Activated T-helper 1 cell treated with anti-CD3 and anti-CD28 coated beads, Interleukin-12 subunit alpha, Interleukin-12 subunit beta, Interleukin-2, Interleukin-4 antibody, amounts not matched to agents 30 ng/mL and 10 ng/mL and 1 ng/mL, durations not matched to agents 14 hours and 24 hours and 36 hours (primary cell): Measurements from ENCODE around the gene TCP1. TPM values are rescaled to one million over a fixed set of nuclear protein-coding genes. Genes with fewer than 3 reads are reported as not detected.

Experiments
- DNase-seq: peaks from one replicate; pipeline ENCODE4 v3.0.0; 2021; ENCODE audit warnings: low spot score
- H3K27ac Mint-ChIP-seq: one replicate; pipeline ENCODE4 v1.8.0; 2021; ENCODE audit warnings: mild to moderate bottlenecking, mixed read lengths
- H3K27me3 Mint-ChIP-seq: one replicate; pipeline ENCODE4 v1.8.0; 2022; ENCODE audit warnings: mild to moderate bottlenecking, moderate library complexity, mixed read lengths; ENCODE audit not compliant: insufficient read depth
- H3K36me3 Mint-ChIP-seq: one replicate; pipeline ENCODE4 v1.8.0; 2021; ENCODE audit warnings: low read depth, mixed read lengths
- H3K4me1 Mint-ChIP-seq: one replicate; pipeline ENCODE4 v1.8.0; 2021; ENCODE audit warnings: low read depth, mixed read lengths
- H3K4me3 Mint-ChIP-seq: one replicate; pipeline ENCODE4 v1.8.0; 2021; ENCODE audit warnings: mild to moderate bottlenecking, moderate library complexity, mixed read lengths
- H3K9me3 Mint-ChIP-seq: one replicate; pipeline ENCODE4 v1.8.0; 2021; ENCODE audit warnings: mixed read lengths
- intact Hi-C: fragments of 100-400 bp; cut with micrococcal nuclease; formaldehyde crosslinking; loops from one replicate; pipeline ENCODE4 v1.15.1; 2024
- total RNA-seq: library from RNA; stranded (reverse); gene quantifications from 2 replicates; pipeline ENCODE4 v1.2.3, GENCODE V29; 2022

TCP1 gene
- 454 and 457 TPM in 2 replicates for total RNA-seq

DNA sequence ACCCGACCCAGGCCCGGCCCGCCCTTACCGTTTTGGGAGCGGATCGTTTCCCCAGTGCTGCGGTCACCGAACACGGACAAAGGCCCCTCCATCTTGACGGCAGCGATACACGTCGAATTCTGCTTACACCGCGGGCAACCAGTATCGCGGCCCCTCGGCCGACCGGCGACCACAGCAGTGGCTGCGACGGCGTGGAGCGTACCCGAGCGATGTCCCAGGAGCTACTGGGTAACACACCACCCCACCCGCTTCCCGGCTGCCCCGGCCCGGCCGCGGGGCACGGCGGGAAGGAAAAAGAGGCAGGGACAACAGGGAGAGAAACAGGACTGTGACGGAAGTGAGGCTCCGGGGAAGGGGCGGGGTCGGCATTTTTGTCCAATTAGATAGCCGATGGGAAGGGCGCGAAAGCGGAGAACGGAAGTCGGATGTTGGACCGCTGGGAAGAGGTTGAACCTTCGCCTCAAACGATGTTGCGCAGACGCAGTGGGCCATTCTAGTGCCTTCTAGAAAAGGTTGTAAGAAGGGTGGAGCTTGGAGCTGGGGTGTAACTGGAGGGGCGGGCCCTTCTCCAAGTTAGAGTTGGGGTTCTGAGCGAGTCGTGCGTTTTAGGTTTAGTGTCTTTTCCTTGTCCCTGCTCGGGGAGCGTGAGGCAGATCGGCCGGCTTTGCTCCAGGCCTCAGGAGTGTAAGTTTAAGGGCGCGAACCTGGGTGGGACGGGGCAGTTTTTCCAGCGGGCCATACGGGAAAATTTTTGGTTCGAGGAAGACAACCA lies at the start of gene TCP1:
Gene TCP1 (minus strand): TSS at position 226 of the 772 bp plus-strand sequence. CDS start 134 bp downstream, at position 92.
- H3K4me1 Mint-ChIP-seq: peaks cover 67% of the 10 kb centered on the region
- H3K9me3 Mint-ChIP-seq: no peaks in the 10 kb centered on the region
- H3K27ac Mint-ChIP-seq: peak within 1 kb of the TSS; percentile 98
- H3K4me3 Mint-ChIP-seq: peak within 1 kb of the TSS; percentile 96
- H3K27me3 Mint-ChIP-seq: no peaks in the 10 kb centered on the region
- H3K36me3 Mint-ChIP-seq: peaks cover 60% of the 10 kb centered on the region
- intact Hi-C loops: loop anchor here (1.0 to 10.0 kb wide), 13 partner anchors 27 to 972 kb away; partner anchors contain the start of genes ACAT2, EZR, SOD2 and WTAP
- DNase-seq: peak; percentile 99

DNA sequence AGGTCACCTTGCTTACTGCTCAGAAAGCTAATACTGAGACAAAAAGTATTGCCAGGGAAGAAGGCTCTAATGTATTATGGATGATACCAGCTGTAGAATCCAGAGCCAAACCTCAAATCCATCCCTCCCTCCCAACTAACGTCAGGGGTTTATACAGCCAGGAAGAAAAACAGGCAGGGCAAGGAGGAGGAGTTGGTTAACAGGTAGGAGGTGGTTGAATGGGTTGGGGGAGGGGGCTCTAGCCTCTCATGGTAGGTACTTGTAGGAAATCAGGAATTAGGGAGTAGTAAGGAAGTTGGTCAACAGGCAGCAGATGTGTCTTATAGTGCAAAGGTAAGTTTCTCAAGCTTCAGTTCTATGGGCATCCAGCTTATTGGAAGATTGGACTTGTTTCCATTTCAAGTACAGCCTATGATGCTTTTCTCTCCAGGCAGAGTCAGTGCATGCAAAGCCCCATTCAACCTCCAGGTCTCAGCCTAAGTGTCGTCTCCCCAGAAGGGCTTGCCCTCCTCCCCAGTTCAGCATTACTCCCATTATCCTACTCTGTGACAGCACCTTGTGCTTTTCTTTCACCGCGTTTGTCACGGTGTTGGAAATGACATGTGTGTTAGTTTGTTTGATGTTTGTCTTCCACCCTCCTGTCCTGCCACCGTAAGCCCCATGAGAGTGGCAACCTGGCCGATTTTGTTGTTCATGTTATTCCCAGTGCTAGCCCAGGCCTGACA lies 48.8 kb upstream of the TCP1 start:
- Mint-ChIP-seq H3K9me3 (no peaks in the 10 kb centered on the region), H3K27me3 (peaks cover 12% of the 10 kb centered on the region), H3K4me3 (no peak overlapping the region), H3K36me3 (no peaks in the 10 kb centered on the region), H3K4me1 (no peaks in the 10 kb centered on the region), H3K27ac (no peak overlapping the region)
- no peak for DNase-seq
- intact Hi-C loops: no loop called here

DNA sequence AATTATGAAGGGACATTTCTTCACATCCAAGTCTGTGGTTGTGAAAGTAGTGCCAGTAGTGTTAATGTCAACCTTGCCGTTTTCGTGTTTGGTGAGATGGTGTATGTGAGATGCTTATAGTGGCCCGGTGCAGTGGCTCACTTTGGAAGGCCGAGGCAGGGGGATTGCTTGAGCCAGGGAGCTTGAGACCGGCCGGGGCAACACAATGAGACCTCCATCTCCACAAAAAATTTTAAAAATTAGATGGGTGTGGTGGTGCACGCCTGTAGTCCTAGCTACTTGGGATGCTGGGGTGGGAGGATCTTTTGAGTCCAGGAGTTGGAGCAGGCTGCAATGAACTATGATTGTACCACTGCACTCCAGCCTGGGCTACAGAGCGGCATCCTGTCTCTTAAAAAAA lies 48.1 kb upstream of the TCP1 start:
- intact Hi-C loops: no loop called here
- H3K4me1 Mint-ChIP-seq: no peaks in the 10 kb centered on the region
- H3K9me3 Mint-ChIP-seq: no peaks in the 10 kb centered on the region
- H3K4me3 Mint-ChIP-seq: no peak overlapping the region
- H3K27me3 Mint-ChIP-seq: peaks cover 16% of the 10 kb centered on the region
- H3K27ac Mint-ChIP-seq: no peak overlapping the region
- DNase-seq: no peak
- no peaks in the 10 kb centered on the region for H3K36me3 Mint-ChIP-seq

- H3K9me3 Mint-ChIP-seq: no peaks in the 10 kb centered on the region
- no peak for DNase-seq
- H3K4me1 Mint-ChIP-seq: no peaks in the 10 kb centered on the region
- intact Hi-C loops: no loop called here
- no peaks in the 10 kb centered on the region for H3K36me3 Mint-ChIP-seq
- H3K4me3 Mint-ChIP-seq: no peak overlapping the region
- H3K27me3 Mint-ChIP-seq: peaks cover 16% of the 10 kb centered on the region
- no peak overlapping the region for H3K27ac Mint-ChIP-seq
These were observed 47.5 kb upstream of the TCP1 start for GRCh38 chr6:159836718-159837490.

DNA sequence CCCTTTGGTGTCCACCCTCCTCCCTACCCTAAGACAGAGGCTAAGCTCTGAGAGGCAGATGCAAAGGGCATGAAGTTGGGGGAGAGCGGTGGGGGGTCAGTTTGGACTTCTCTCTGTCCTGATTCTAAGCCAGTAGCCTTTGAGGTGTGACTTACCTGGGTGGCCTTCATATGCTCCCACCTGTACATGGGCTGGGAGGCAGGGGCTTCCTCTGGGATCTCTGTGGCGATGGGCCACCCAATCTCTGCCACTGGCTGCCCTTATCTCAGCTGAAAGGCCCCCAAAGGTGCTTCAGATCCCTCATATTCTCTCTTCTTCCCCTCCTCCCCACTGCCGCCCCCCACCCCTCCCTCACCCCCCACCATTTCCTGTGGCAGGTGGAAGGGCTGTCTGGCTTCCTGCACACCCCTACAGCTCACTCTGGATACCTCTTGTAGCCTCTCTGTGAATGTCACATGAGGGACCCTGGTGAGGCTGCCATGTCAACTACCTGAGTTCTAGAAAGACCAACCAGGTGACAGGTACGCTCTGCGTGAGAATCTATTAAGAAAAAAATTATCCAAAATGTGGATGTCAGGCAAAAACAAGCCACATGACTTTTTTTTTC lies 44.7 kb upstream of the TCP1 start:
- intact Hi-C loops: no loop called here
- Mint-ChIP-seq H3K4me3 (no peak overlapping the region), H3K27ac (no peak overlapping the region), H3K36me3 (no peaks in the 10 kb centered on the region), H3K27me3 (peaks cover 13% of the 10 kb centered on the region), H3K9me3 (no peaks in the 10 kb centered on the region), H3K4me1 (peaks cover 9% of the 10 kb centered on the region)
- no peak for DNase-seq

DNA sequence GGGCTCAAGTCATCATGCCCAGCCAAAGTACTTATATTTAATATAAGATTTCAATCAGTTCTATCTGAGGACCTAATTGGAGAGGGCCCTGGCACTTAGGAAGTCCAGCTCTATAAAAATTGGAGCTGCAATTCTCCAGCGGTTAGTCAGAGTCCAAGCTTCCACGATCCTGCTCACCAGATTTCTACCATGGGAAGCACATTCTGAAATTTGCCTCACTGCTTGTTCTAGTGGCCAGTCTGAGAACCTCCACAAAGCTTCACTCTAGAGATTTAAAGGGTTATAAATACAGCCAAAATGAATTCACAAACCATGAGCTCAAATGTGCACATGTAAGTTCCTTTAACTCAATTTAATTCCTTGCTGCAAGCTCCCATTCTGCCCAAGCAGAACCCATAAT lies 44.2 kb upstream of the TCP1 start:
- no peaks in the 10 kb centered on the region for H3K9me3 Mint-ChIP-seq
- H3K36me3 Mint-ChIP-seq: no peaks in the 10 kb centered on the region
- no peak overlapping the region for H3K4me3 Mint-ChIP-seq
- DNase-seq: no peak
- peaks cover 13% of the 10 kb centered on the region for H3K27me3 Mint-ChIP-seq
- intact Hi-C loops: no loop called here
- H3K4me1 Mint-ChIP-seq: peaks cover 9% of the 10 kb centered on the region
- H3K27ac Mint-ChIP-seq: no peak overlapping the region

GRCh38 chr6:159832946-159833345 lies 43.5 kb upstream of the TCP1 start:
- Mint-ChIP-seq H3K9me3 (no peaks in the 10 kb centered on the region), H3K4me1 (peaks cover 9% of the 10 kb centered on the region), H3K27me3 (peaks cover 11% of the 10 kb centered on the region), H3K36me3 (no peaks in the 10 kb centered on the region), H3K4me3 (no peak overlapping the region), H3K27ac (no peak overlapping the region)
- intact Hi-C loops: no loop called here
- no peak for DNase-seq

- H3K27me3 Mint-ChIP-seq: peaks cover 11% of the 10 kb centered on the region
- intact Hi-C loops: no loop called here
- no peak overlapping the region for H3K4me3 Mint-ChIP-seq
- H3K9me3 Mint-ChIP-seq: no peaks in the 10 kb centered on the region
- peaks cover 9% of the 10 kb centered on the region for H3K4me1 Mint-ChIP-seq
- no peak for DNase-seq
- no peak overlapping the region for H3K27ac Mint-ChIP-seq
- no peaks in the 10 kb centered on the region for H3K36me3 Mint-ChIP-seq
These were observed 41.9 kb upstream of the TCP1 start for GRCh38 chr6:159831373-159831679.

- Mint-ChIP-seq H3K4me3 (no peak overlapping the region), H3K4me1 (peaks cover 9% of the 10 kb centered on the region), H3K27me3 (peaks cover 11% of the 10 kb centered on the region), H3K9me3 (no peaks in the 10 kb centered on the region), H3K27ac (no peak overlapping the region), H3K36me3 (no peaks in the 10 kb centered on the region)
- DNase-seq: no peak
- intact Hi-C loops: no loop called here
These were observed 41.3 kb upstream of the TCP1 start for GRCh38 chr6:159830501-159831372.

DNA sequence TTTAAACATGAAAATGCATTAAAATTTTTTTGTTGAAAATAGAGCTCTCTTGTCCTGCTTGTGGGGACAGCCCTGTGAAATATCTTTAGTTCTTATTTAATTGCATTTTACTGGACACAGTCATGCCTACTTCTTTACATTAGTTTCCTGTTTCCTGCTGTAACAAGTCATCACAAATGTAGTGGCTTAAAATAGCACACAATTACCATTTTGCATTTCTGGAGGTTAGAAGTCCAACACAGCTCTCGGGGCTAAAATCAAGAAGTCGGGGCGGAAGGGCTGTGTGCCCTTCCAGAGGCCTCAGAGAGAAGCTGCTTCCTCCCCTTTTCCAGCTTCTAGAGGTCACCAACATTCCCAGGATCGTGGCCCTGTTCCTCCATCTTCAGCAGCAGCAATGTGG lies 40.1 kb upstream of the TCP1 start:
- H3K4me3 Mint-ChIP-seq: no peak overlapping the region
- intact Hi-C loops: no loop called here
- H3K27me3 Mint-ChIP-seq: peaks cover 8% of the 10 kb centered on the region
- H3K9me3 Mint-ChIP-seq: no peaks in the 10 kb centered on the region
- no peaks in the 10 kb centered on the region for H3K36me3 Mint-ChIP-seq
- no peak overlapping the region for H3K27ac Mint-ChIP-seq
- H3K4me1 Mint-ChIP-seq: peaks cover 9% of the 10 kb centered on the region
- no peak for DNase-seq

DNA sequence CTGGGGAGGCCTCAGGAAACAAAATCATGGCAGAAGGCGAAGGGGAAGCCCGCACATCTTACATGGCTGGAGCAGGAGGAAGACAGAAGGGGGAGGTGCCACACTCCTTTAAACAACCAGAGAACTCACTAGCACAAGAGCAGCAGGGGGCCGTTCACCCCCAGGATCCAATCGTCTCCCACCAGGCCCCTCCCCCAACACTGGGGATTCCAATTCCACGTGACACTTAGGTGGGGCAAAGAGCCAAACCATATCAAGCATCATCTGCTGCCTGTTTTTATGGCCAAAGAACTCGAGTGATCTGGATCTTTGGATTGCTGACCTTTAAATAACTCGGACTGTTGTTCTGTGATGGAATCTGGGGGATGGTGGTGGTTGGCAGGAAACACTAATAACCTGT lies 38.7 kb upstream of the TCP1 start:
- Mint-ChIP-seq H3K4me1 (peaks cover 9% of the 10 kb centered on the region), H3K27me3 (peaks cover 5% of the 10 kb centered on the region), H3K36me3 (no peaks in the 10 kb centered on the region), H3K27ac (no peak overlapping the region), H3K9me3 (no peaks in the 10 kb centered on the region), H3K4me3 (no peak overlapping the region)
- no peak for DNase-seq
- intact Hi-C loops: no loop called here

DNA sequence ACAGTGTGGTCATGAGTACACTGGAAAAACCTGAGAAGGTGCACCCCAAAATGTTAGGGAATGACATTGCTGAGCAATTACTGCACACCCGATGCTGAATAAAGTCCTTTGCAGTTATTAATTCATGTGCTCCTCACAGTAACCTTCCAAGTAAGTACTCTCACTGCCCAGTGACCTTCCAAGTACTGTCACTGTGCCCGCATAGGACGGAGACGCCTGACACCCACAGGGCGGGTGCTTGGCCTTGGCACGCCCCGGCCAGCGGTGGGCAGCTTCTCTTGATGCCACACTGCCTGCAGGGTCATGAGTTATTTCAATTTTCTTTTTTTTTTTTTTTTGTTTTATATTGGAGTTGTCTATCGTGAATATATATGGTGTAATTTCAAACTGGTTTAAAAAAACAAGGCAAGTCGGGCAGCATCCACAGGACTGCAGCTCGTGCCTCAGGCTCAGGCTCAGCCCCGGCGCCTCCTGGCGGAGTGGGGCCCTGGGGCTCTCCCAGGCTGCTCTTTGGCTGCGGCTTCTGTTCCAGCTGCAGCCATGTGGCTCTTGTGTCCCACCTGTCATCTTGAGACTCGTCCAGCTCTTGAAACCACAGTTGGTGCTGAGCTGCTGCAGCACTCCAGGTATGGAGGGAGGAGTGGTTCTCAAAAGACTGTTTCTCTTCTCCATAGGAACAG lies 37.7 kb upstream of the TCP1 start:
- H3K27me3 Mint-ChIP-seq: peaks cover 1% of the 10 kb centered on the region
- H3K27ac Mint-ChIP-seq: no peak overlapping the region
- intact Hi-C loops: no loop called here
- no peak for DNase-seq
- H3K4me3 Mint-ChIP-seq: no peak overlapping the region
- H3K9me3 Mint-ChIP-seq: no peaks in the 10 kb centered on the region
- H3K36me3 Mint-ChIP-seq: no peaks in the 10 kb centered on the region
- H3K4me1 Mint-ChIP-seq: peaks cover 9% of the 10 kb centered on the region
